Trophoblast cell (in vitro differentiated cells and primary cell): ENCODE data around the gene ROR2.

Experiments
- DNase-seq, 2 donors: peaks; one replicate each; pipeline ENCODE4 v3.0.0-alpha.2; 2016
- H2AFZ ChIP-seq: 2 replicates; pipeline ENCODE4 v1.6.1; 2013; ENCODE audit warnings: low read length, moderate library complexity, mild to moderate bottlenecking; ENCODE audit not compliant: insufficient read depth, poor library complexity
- H2AK5ac ChIP-seq: 2 replicates; pipeline ENCODE4 v1.6.1; 2013; ENCODE audit warnings: mild to moderate bottlenecking, low read length
- H2BK120ac ChIP-seq: 2 replicates; pipeline ENCODE4 v1.6.1; 2013; ENCODE audit warnings: low read length, mild to moderate bottlenecking, moderate library complexity; ENCODE audit not compliant: insufficient read depth, poor library complexity
- H2BK12ac ChIP-seq: 2 replicates; pipeline ENCODE4 v1.6.1; 2013; ENCODE audit warnings: mild to moderate bottlenecking, low read length, moderate library complexity
- H2BK5ac ChIP-seq: 2 replicates; pipeline ENCODE4 v1.6.1; 2013; ENCODE audit warnings: low read length, low read depth, moderate library complexity, mild to moderate bottlenecking; ENCODE audit not compliant: poor library complexity
- H3K14ac ChIP-seq: 2 replicates; pipeline ENCODE4 v1.6.1; 2013; ENCODE audit warnings: mild to moderate bottlenecking, low read length
- H3K18ac ChIP-seq: 2 replicates; pipeline ENCODE4 v1.6.1; 2013; ENCODE audit warnings: mild to moderate bottlenecking, low read length
- H3K23ac ChIP-seq: 2 replicates; pipeline ENCODE4 v1.6.1; 2013; ENCODE audit warnings: low read length
- H3K27ac ChIP-seq: 2 replicates; pipeline ENCODE4 v1.5.1; 2013; ENCODE audit warnings: low read depth, mild to moderate bottlenecking, inconsistent platforms, low read length, moderate library complexity
- H3K27me3 ChIP-seq: 2 replicates; pipeline ENCODE4 v1.6.1; 2013; ENCODE audit warnings: inconsistent platforms, mild to moderate bottlenecking, low read length, moderate library complexity; ENCODE audit not compliant: insufficient read depth
- H3K36me3 ChIP-seq, 2 experiments: 1 replicate in 1 of 2; 2 replicates in 1 of 2; pipeline ENCODE4 v1.6.1; 2013; ENCODE audit warnings: low read length in 2 of 2, mild to moderate bottlenecking in 2 of 2, moderate library complexity in 1 of 2; ENCODE audit not compliant: insufficient read depth in 2 of 2, control insufficient read depth in 1 of 2
- H3K4ac ChIP-seq: 2 replicates; pipeline ENCODE4 v1.6.1; 2013; ENCODE audit warnings: low read depth, mild to moderate bottlenecking, low read length, moderate library complexity
- H3K4me1 ChIP-seq, 2 experiments: 1 replicate in 1 of 2; 2 replicates in 1 of 2; pipeline ENCODE4 v1.6.1; 2013; ENCODE audit warnings: low read length in 2 of 2, mild to moderate bottlenecking in 2 of 2, moderate library complexity in 1 of 2; ENCODE audit not compliant: insufficient read depth in 2 of 2, control insufficient read depth in 1 of 2
- H3K4me2 ChIP-seq: 2 replicates; pipeline ENCODE4 v1.6.1; 2013; ENCODE audit warnings: inconsistent platforms, mild to moderate bottlenecking, low read length, moderate library complexity
- H3K4me3 ChIP-seq: 2 replicates; pipeline ENCODE4 v1.5.1; 2013; ENCODE audit warnings: mild to moderate bottlenecking, low read depth, low read length, inconsistent platforms
- H3K79me1 ChIP-seq: one replicate; pipeline ENCODE4 v1.6.1; 2013; ENCODE audit warnings: low read length
- H3K79me2 ChIP-seq: 2 replicates; pipeline ENCODE4 v1.6.1; 2013; ENCODE audit warnings: low read length, mild to moderate bottlenecking; ENCODE audit not compliant: control insufficient read depth, insufficient read depth, poor library complexity
- H3K9ac ChIP-seq: 2 replicates; pipeline ENCODE4 v1.6.1; 2013; ENCODE audit warnings: mild to moderate bottlenecking, low read length
- H3K9me3 ChIP-seq: 2 replicates; pipeline ENCODE4 v1.6.1; 2013; ENCODE audit warnings: low read depth, mild to moderate bottlenecking, control low read depth, inconsistent platforms, low read length; ENCODE audit not compliant: insufficient read depth
- H4K12ac ChIP-seq: 2 replicates; pipeline ENCODE4 v1.6.1; 2013; ENCODE audit warnings: low read depth, mild to moderate bottlenecking, low read length, moderate library complexity
- H4K8ac ChIP-seq: 2 replicates; pipeline ENCODE4 v1.6.1; 2013; ENCODE audit warnings: low read depth, mild to moderate bottlenecking, low read length, moderate library complexity
- H4K91ac ChIP-seq: one replicate; pipeline ENCODE4 v1.6.1; 2013; ENCODE audit warnings: low read depth, mild to moderate bottlenecking, low read length, moderate library complexity
- WGBS: extraction: QIAGEN DNeasy Blood & Tissue Kit; methylation state at CpG from one replicate; pipeline ENCODE4 v1.1.7; 2013; ENCODE audit warnings: missing lambda C conversion rate; ENCODE audit not compliant: insufficient read length, insufficient coverage; ENCODE audit errors: extremely low coverage; 5-methylcytosine and 5-hydroxymethylcytosine counted together

The ROR2 gene

GRCh38 chr9:91781116-91781515 is 168.9 kb downstream of the ROR2 start:
- no peak for DNase-seq
- Histone ChIP-seq H3K4me3 (no peak overlapping the region), H3K27ac (no peak overlapping the region), H3K4me2 (no peak overlapping the region), H4K8ac (no peak overlapping the region), H2BK120ac (no peak overlapping the region), H4K91ac (no peak overlapping the region), H3K27me3 (no peaks in the 10 kb centered on the region), H3K9ac (no peak overlapping the region), H4K12ac (no peak overlapping the region), H3K23ac (no peak overlapping the region), H2AK5ac (no peak overlapping the region), H3K36me3 (no peaks in the 10 kb centered on the region), H3K79me1 (no peaks in the 10 kb centered on the region), H3K4me1 (no peaks in the 10 kb centered on the region), H2BK12ac (no peak overlapping the region), H3K79me2 (no peaks in the 10 kb centered on the region), H3K9me3 (peaks cover 5% of the 10 kb centered on the region), H3K18ac (no peak overlapping the region), H3K4ac (no peak overlapping the region), H2AFZ (no peak overlapping the region), H3K14ac (no peak overlapping the region), H2BK5ac (no peak overlapping the region)
- no CpG with 5 or more reads among the region's 10 CpGs for WGBS

GRCh38 chr9:91778031-91778430 is 172.0 kb downstream of the ROR2 start:
- no peaks in the 10 kb centered on the region for H3K4me1 ChIP-seq
- H3K27ac ChIP-seq: no peak overlapping the region
- no peak overlapping the region for H3K18ac ChIP-seq
- DNase-seq: no peak
- no peak overlapping the region for H3K9ac ChIP-seq
- no peaks in the 10 kb centered on the region for H3K27me3 ChIP-seq
- H4K12ac ChIP-seq: no peak overlapping the region
- no peaks in the 10 kb centered on the region for H3K79me1 ChIP-seq
- H2BK5ac ChIP-seq: no peak overlapping the region
- H3K36me3 ChIP-seq: no peaks in the 10 kb centered on the region
- H2AFZ ChIP-seq: no peak overlapping the region
- H3K23ac ChIP-seq: no peak overlapping the region
- no peak overlapping the region for H3K4me3 ChIP-seq
- no peak overlapping the region for H2BK120ac ChIP-seq
- H2AK5ac ChIP-seq: no peak overlapping the region
- H4K8ac ChIP-seq: no peak overlapping the region
- no peak overlapping the region for H4K91ac ChIP-seq
- peaks cover 3% of the 10 kb centered on the region for H3K9me3 ChIP-seq
- no peak overlapping the region for H2BK12ac ChIP-seq
- no peak overlapping the region for H3K4ac ChIP-seq
- H3K79me2 ChIP-seq: no peaks in the 10 kb centered on the region
- no CpG with 5 or more reads among the region's 10 CpGs for WGBS
- H3K4me2 ChIP-seq: no peak overlapping the region
- H3K14ac ChIP-seq: no peak overlapping the region

GRCh38 chr9:91777292-91777830 is 172.7 kb downstream of the ROR2 start:
- Histone ChIP-seq H4K12ac (no peak overlapping the region), H3K4me3 (no peak overlapping the region), H2AFZ (no peak overlapping the region), H2AK5ac (no peak overlapping the region), H3K79me1 (no peaks in the 10 kb centered on the region), H3K27ac (no peak overlapping the region), H3K9me3 (peaks cover 1% of the 10 kb centered on the region), H4K91ac (no peak overlapping the region), H2BK120ac (no peak overlapping the region), H3K9ac (no peak overlapping the region), H3K79me2 (no peaks in the 10 kb centered on the region), H3K4me2 (no peak overlapping the region), H2BK12ac (no peak overlapping the region), H3K27me3 (no peaks in the 10 kb centered on the region), H4K8ac (no peak overlapping the region), H3K18ac (no peak overlapping the region), H3K36me3 (no peaks in the 10 kb centered on the region), H3K4me1 (no peaks in the 10 kb centered on the region), H3K4ac (no peak overlapping the region), H2BK5ac (no peak overlapping the region), H3K23ac (no peak overlapping the region), H3K14ac (no peak overlapping the region)
- 100% methylated on average over 1 of the region's 4 CpGs for WGBS
- DNase-seq: no peak

- no peak overlapping the region for H4K8ac ChIP-seq
- no peak overlapping the region for H2AFZ ChIP-seq
- H3K4ac ChIP-seq: no peak overlapping the region
- H3K27ac ChIP-seq: no peak overlapping the region
- no peaks in the 10 kb centered on the region for H3K36me3 ChIP-seq
- H2BK120ac ChIP-seq: no peak overlapping the region
- no peak overlapping the region for H3K4me2 ChIP-seq
- H3K18ac ChIP-seq: no peak overlapping the region
- H3K4me3 ChIP-seq: no peak overlapping the region
- H3K14ac ChIP-seq: no peak overlapping the region
- WGBS: no CpG with 5 or more reads among the region's 6 CpGs
- no peak overlapping the region for H2BK12ac ChIP-seq
- no peaks in the 10 kb centered on the region for H3K4me1 ChIP-seq
- no peaks in the 10 kb centered on the region for H3K27me3 ChIP-seq
- no peak overlapping the region for H4K12ac ChIP-seq
- peaks cover 1% of the 10 kb centered on the region for H3K9me3 ChIP-seq
- H3K79me1 ChIP-seq: no peaks in the 10 kb centered on the region
- no peaks in the 10 kb centered on the region for H3K79me2 ChIP-seq
- no peak overlapping the region for H3K23ac ChIP-seq
- no peak overlapping the region for H2BK5ac ChIP-seq
- no peak overlapping the region for H3K9ac ChIP-seq
- no peak for DNase-seq
- H2AK5ac ChIP-seq: no peak overlapping the region
- H4K91ac ChIP-seq: no peak overlapping the region
Measured at GRCh38 chr9:91776409-91777291, 173.4 kb downstream of the ROR2 start.
